ENCODE results near the gene TNKS2.
"Not testable (repeated sequence)": the region's sequence is repeated elsewhere in the genome, so short reads cannot be mapped to it uniquely, and the experiment has no call there.

TNKS2 gene

GRCh38 chr10:91879515-91880170, 81.4 kb downstream of the TNKS2 start:
- DNase-seq: no peak

GRCh38 chr10:91880310-91880709, 82.1 kb downstream of the TNKS2 start:
- no peak for DNase-seq

- no peak for DNase-seq
These were observed 85.6 kb downstream of the TNKS2 start for GRCh38 chr10:91883549-91884444.

DNA sequence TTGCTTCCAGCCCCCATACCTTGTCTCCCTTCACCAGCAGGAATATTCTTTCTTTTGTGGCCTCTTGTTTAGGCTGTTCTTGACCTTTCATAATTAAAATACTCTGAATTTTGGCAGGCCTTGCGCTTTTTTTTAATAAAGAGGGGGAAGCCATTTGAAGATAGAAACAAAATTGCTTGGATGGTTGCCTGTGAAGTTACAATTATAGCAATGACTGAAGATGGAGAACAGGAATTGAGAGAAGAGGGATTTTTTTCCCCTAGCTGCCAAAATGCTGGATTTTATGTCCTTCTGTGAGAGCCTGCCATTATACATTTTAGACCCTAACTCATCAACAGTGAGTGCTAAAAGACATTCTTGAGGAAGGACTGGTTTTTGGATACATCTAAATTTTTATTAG, 86.3 kb downstream of the TNKS2 start:
- DNase-seq: no peak

GRCh38 chr10:91885362-91886079, 87.3 kb downstream of the TNKS2 start:
- DNase-seq: no peak

GRCh38 chr10:91886954-91887271, 88.7 kb downstream of the TNKS2 start:
- no peak for DNase-seq

DNA sequence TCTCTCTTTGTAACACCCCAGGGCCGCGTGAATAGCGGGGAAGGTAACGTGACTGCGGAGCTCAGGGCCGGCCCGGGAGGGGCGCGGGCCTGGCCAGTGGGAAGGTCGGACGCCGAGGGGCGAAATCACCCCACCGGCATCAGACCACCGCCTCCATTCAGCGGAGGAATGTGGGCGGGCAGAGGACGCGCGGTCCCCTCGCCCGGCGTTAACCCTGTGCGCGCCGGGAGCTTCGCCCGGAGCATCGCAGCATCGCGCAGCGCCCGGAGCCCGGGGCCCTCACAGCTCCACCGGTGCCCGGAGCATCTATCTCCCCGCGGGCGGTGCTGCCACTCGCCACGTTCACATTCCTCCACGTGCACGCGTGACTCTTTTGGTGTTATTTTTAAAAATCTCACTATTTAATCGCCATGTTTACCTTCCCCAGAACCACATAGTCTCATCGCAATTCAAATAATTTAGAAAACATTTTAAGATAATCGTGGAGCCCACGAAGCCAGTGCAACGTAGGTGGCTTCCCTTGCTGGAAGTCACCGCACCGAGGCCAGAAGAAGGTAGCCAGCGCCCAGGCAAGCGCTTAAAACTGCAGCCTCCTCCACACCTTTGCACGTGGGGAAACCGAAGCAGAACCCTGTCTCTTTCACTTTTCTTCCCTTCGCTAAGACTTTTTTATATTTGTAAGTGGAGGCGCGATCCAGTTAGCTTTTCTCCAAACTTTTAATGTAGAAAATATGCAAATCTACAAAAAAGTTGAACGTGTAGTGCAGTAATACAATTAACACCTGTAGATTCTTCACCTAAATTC, 89.2 kb downstream of the TNKS2 start:
- no peak for DNase-seq

DNA sequence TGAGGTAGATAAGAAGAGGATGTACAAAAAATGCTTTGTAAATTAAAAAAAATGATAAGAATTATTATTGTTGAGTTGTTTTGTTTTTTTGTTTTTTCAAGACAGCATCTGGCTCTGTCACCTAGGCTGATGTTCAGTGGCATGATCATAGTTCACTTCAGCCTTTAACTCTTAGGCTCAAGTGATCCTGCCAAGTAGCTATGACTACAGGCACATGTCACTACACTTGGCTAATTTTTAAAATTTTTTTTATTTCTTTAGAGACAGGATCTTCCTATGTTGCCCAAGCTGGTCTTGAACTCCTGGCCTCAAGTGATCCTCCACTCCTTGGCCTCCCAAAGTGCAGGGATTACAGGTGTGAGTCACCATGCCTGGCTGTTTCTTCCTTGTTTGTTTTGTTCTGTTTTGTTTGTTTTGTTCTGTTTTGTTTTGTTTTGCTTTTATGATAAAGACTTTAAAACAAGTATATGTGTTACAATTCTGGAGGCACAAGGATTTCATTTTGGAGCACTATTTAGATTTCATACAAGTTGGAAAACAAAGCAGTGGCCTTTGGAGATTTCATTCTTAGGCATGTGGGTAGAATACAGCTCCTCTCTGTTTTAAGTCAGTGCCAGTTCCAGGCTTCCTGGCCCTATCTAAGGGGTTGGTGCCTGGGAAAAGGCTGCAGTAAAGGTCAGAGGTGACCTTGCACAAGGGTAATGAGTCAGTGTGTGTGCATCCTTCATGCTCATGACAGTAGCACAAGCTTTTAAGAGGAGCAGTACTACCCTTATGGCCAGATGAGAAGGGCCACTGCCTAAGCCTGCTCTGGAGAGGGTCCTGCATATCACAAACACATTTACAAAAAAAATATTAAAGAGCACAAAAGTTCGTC, 93.1 kb downstream of the TNKS2 start:
- DNase-seq: no peak

DNA sequence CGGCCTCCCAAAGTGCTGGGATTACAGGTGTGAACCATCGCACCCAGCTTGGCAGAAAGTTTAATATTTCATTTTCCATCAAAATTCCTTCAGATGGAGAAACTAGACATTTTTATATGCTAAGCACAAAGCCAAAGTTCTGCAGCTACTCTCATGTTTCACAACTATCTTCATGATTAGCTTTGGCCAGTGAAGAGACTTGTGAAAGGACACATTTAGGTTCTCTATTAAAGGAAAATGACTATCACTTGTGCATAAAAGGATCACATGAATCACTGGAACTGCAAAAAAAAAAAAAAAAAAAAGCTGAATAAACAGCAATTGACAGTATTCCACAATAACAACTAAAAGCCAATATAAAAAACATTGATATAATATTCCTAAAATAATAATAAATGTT, 94.8 kb downstream of the TNKS2 start:
- no peak for DNase-seq

GRCh38 chr10:91894261-91894685, 96.0 kb downstream of the TNKS2 start:
- not testable (repeated sequence) for DNase-seq

DNA sequence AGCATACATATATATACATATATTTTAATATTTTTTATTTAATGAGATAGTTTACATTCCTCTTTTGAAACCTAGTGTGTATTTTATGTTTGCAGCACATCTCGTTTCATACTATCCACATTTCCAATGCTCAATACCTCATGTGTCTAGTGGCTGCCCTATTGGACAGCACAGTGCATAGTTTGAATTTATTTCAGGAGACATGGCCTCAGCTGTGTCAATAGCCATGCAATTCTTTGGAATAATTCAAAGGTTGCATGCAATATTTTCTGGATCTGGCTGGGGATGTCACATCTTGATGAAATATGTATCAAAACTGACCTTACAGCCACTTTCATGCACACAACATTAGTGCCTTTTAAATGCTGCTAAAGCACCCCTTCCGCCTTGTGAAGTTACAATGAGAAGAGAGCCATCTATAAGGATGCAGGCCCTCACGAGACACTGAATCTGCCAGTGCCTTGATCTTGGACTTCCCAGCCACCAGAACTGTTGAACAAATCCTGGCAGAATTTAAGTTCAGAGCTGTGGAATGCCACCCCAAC, 98.1 kb downstream of the TNKS2 start:
- no peak for DNase-seq

GRCh38 chr10:91897421-91897820, 99.2 kb downstream of the TNKS2 start:
- no peak for DNase-seq

- DNase-seq: no peak
These were observed 103.8 kb downstream of the TNKS2 start for GRCh38 chr10:91901784-91902677.

DNA sequence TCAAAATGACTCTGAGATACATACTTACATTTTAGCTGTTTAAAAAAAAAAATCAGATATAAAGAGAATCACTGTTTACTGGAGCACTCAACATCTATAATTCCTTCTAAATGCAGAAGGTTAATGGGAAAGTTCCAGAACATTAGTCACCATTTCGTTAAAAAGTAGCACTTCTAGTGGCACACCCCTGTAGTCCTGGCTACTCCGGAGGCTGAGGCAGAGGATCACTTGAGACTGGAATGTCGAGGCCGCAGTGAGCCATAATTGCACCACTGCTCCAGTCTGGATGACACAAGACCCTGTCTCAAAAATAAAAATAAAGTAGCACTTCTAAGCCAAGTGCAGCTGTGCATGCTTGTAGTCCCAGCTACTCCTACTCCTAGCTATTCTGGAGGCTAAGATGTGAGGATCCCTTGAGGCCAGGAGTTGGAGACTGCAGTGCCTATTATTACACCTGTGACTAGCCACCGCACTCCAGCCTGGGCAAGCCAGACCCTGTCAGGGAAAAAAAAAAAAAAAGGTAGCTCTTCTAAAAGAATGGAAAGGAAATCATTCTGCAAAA, 108.9 kb downstream of the TNKS2 start:
- no peak for DNase-seq

- DNase-seq: no peak
These were observed 109.7 kb downstream of the TNKS2 start for GRCh38 chr10:91907914-91908336.

DNA sequence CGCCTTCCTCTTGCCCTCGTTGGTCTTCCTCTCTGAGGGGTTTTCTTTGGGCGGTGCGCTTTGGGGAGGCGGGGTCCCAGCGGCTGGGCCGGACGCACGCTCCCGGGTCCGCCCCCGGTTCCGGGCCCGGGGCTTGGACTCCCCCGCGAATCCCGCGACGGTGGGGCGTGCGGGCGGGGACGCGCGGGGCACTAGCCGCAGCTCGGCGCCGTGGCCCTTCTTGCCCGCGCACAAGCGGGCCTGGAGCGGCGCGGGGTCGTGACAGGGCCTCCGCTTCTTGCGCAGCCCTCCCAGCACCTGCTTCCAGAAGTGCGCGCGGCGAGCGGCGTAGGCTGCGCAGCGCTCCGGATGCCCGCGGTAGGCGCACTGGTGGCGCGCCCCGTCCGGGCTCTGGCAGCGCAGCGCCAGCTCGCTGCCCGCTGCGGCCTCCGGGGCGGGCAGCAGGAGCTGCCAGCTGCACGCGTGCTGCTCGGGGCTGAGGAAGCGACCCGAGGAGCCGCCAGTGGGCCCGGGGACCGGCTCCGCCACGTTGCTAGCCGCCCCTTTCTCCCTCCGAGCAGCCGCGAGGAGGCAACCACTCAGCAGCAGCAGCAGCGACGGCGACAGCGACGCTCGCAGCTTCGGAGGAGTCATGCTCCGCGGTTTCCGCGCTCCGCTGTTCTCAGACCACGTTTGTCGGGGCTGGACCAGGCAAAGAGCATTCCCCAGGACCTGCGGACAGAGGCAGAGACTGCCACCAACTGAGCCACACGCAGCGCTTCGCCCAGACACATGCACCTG, 110.3 kb downstream of the TNKS2 start:
- no peak for DNase-seq

DNA sequence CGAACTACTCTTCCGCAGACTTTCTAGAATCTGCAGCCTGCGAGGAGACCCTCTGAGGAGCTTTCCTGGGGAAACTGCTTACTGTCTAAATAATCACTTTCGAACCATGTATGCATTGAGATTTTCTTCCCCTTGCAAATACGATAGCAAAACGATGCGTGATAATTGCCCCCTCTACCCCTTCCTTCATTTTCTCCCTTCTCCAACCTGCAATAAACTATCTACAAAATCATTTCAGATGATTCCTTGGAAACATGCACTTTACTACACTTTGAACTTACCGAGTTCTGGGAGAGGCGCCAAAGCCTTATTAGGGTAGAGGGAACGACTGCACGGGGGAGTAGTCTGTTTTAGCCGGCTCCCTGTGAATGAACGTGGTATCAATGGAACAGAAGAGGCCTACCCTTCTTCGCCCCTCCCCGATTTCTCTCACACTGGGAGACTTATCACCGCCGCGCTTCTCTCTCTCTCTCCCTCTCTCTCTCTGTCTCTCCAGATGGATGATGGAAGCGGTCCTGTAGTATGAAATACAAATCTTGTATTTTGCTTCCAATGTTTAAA, 111.0 kb downstream of the TNKS2 start, which contains the start of gene FGFBP3:
Gene FGFBP3 (minus strand): TSS at position 370 of the 561 bp plus-strand sequence. CDS start 517 bp downstream, outside the sequence.
- DNase-seq: no peak

DNA sequence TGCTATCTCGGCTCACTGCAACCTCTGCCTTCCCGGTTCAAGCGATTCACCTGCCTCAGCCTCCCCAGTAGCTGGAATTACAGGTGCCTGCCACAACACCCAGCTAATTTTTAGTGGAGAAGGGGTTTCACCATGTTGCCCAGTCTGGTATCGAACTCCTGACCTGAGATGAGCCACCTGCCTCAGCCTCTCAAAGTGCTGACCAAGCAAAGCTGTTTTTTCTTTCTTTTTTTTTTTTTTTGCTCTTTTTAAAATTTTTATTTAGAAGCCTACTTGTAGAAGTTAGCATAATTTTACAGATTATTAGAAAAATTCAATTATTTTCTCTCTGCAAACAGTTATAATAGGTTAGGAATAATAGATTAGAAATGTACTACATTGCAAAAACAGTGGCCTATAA, 112.2 kb downstream of the TNKS2 start:
- DNase-seq: no peak

All from SHP77 treated with DMSO at 0.1 percent for 48 hours (cell line).